ENCODE data around the gene MATR3. TPM values are rescaled to one million over a fixed set of nuclear protein-coding genes. Genes with fewer than 3 reads are reported as not detected.

MATR3 gene
- total RNA-seq, 6 experiments from 2014 or later: 117 to 179 (median 140) TPM

DNA sequence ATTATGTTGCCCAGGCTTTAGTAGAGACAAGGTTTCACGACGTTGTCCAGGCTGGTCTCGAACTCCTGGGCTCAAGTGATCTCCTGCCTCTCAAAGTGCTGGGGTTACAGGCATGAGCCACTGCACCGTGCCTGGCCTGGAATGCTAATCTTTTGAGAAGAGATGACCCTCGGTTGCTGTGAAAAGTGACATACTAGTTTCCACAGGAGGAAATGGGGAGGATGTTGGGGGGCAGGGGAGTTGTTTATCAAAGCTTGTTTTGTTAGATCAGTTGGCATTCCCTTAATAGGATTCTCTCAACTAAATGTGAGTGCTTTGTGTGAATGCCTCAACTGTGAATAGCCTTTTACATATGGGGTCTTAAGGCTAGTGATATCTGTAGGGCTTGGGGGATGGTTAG is 16.4 kb upstream of the MATR3 start:
- Mint-ChIP-seq H3K4me3 (peak overlapping the region; percentile 25; the same call in 1 of the 2 replicates), H3K27ac (peak overlapping the region; percentile 69)

DNA sequence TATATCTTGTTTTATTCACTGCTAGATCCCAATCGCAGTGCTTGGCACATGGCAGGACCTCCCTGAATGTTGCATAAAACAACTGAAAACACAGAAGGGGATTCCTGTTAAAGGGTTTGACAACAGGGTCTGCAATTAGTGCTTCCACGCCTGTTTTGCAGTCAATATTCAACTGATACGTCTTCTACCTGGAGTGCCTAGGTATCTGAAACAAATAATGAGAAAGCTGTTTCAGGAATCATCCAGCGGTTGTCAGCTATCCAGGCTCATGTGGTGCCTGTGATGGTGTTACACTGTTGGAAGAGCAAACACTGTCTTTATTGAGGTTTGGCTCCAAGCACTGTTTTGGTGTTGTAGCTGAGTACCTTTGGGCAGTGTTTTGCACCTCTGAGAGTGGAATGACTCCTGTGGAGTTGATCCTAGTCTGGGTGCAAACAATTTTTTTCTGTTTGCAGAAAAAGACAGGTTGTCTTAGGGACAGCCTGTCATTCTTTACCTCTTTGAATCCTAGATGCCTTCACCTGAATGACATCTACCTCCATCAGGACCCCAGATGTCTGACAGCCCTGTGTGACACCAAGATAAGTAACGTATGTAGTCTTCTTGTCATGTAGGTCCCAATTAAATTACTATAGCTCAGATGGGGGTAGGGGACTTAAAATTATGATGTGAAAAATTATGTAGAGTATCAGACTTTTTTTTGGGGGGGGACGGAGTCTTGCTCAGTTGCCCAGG is 14.8 kb upstream of the MATR3 start:
- peaks cover 61% of the 10 kb centered on the region for H3K36me3 Mint-ChIP-seq (ENCODE audit: low read depth)
- no peak overlapping the region for H3K27ac Mint-ChIP-seq
- H3K4me3 Mint-ChIP-seq: no peak overlapping the region
- H3K4me1 Mint-ChIP-seq (ENCODE audit: low read depth): peaks cover 59% of the 10 kb centered on the region
- H3K27me3 Mint-ChIP-seq (ENCODE audit: insufficient read depth): peaks cover 6% of the 10 kb centered on the region; the same call in 1 of the 2 replicates
- peaks cover 13% of the 10 kb centered on the region for H3K9me3 Mint-ChIP-seq
- TF ChIP-seq, protein P1, sequence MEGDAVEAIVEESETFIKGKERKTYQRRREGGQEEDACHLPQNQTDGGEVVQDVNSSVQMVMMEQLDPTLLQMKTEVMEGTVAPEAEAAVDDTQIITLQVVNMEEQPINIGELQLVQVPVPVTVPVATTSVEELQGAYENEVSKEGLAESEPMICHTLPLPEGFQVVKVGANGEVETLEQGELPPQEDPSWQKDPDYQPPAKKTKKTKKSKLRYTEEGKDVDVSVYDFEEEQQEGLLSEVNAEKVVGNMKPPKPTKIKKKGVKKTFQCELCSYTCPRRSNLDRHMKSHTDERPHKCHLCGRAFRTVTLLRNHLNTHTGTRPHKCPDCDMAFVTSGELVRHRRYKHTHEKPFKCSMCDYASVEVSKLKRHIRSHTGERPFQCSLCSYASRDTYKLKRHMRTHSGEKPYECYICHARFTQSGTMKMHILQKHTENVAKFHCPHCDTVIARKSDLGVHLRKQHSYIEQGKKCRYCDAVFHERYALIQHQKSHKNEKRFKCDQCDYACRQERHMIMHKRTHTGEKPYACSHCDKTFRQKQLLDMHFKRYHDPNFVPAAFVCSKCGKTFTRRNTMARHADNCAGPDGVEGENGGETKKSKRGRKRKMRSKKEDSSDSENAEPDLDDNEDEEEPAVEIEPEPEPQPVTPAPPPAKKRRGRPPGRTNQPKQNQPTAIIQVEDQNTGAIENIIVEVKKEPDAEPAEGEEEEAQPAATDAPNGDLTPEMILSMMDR (IDR thresholded peaks at IDR 0.05): no peak
- DNase-seq: no peak

More for the DNA sequence above, 16.4 kb upstream of the MATR3 start:
- Mint-ChIP-seq H3K4me1 (ENCODE audit: low read depth) (peaks cover 72% of the 10 kb centered on the region), H3K36me3 (ENCODE audit: low read depth) (peaks cover 48% of the 10 kb centered on the region), H3K9me3 (peaks cover 13% of the 10 kb centered on the region), H3K27me3 (ENCODE audit: insufficient read depth) (peaks cover 6% of the 10 kb centered on the region; the same call in 1 of the 2 replicates)
- TF ChIP-seq, protein P1 (IDR thresholded peaks at IDR 0.05): no peak
- DNase-seq: no peak

DNA sequence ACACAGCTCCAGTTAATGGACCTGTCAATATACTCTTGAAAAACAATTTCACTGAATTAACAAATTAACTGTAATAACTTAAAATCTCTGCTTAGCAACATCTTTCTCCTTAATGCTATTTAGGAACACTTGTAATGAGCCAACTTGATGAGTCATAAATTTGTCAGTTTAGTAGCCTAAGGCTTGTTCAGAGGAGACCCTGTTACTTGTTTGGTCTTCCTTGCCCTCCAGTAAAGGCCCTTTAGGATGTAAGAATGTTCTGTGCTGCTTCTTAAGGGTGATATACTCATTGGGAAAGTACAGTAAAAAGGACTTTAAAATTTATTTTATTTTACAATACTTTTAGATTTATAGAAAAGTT is 11.4 kb upstream of the MATR3 start:
- no peaks in the 10 kb centered on the region for H3K9me3 Mint-ChIP-seq
- no peaks in the 10 kb centered on the region for H3K27me3 Mint-ChIP-seq (ENCODE audit: insufficient read depth)
- no peak for DNase-seq
- TF ChIP-seq, protein P1 (IDR thresholded peaks at IDR 0.05): no peak
- H3K4me3 Mint-ChIP-seq: no peak overlapping the region
- peak overlapping the region; percentile 65 for H3K27ac Mint-ChIP-seq
- H3K4me1 Mint-ChIP-seq (ENCODE audit: low read depth): peaks cover 33% of the 10 kb centered on the region
- peaks cover 56% of the 10 kb centered on the region for H3K36me3 Mint-ChIP-seq (ENCODE audit: low read depth)

DNA sequence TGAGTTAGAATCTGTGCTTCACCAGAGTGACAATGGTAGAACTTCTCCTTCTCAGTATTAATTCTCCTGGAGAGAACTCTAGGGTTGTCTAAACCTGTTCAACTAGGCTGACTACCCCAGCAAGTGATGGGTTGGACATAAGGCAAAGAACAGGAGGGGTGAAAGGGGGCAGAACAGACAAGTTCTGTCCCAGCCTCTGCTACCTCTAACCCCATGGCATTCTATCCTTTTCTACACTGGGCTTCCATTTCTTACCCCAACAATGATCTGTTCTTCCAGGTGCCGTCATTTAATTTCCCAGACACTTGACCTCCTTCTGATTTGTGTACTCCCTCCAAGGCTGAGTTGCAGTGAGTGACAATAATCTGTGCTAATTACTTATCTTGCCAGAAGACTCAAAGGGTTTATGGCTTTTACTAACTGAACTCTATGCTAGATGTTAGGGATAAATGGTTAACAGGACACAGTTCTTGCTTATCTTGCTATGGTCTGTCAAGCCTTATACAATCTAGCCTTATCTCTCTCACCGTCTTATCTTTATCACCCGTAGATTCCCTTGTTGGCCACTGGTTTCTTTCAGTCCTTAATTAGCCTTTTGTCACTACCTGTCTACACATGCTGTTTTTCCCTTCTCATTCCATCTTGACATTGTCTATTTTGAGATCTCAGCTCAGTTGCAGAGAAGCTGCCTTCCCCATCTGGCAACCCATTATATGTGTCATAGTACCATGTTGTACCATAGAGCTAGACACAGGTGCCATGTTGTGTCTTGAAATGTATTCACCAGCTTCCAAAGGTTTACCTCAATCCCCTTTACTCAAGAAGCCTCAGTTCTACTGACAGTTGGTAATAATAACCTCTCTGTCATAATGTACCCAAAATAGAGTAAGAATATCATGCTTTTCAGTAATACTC is 10.0 kb upstream of the MATR3 start:
- peaks cover 31% of the 10 kb centered on the region for H3K4me1 Mint-ChIP-seq (ENCODE audit: low read depth)
- H3K4me3 Mint-ChIP-seq: no peak overlapping the region
- peaks cover 61% of the 10 kb centered on the region for H3K36me3 Mint-ChIP-seq (ENCODE audit: low read depth)
- H3K9me3 Mint-ChIP-seq: no peaks in the 10 kb centered on the region
- TF ChIP-seq, protein P1 (IDR thresholded peaks at IDR 0.05): no peak
- no peaks in the 10 kb centered on the region for H3K27me3 Mint-ChIP-seq (ENCODE audit: insufficient read depth)
- H3K27ac Mint-ChIP-seq: peak overlapping the region; percentile 38
- no peak for DNase-seq

DNA sequence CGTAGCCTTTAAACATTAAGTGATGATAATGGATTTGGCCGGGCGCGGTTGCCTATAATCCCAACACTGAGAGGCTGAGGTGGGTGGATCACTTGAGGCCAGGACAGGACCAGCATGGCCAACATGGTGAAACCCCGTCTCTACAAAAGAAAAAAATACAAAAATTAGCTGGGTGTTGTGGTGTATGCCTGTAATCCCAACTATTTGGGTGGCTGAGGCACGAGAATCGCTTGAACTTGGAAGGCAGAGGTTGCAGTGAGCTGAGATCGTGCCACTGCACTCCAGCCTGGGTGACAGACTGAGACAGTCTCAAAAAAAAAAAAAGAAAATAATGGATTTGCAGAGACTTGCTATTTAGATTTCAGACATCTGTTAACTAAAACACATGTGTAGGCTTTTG is 9.2 kb upstream of the MATR3 start:
- TF ChIP-seq, protein P1 (IDR thresholded peaks at IDR 0.05): no peak
- Mint-ChIP-seq H3K27me3 (ENCODE audit: insufficient read depth) (no peaks in the 10 kb centered on the region), H3K4me3 (no peak overlapping the region), H3K9me3 (no peaks in the 10 kb centered on the region), H3K4me1 (ENCODE audit: low read depth) (peaks cover 27% of the 10 kb centered on the region), H3K36me3 (ENCODE audit: low read depth) (peaks cover 55% of the 10 kb centered on the region), H3K27ac (no peak overlapping the region)
- no peak for DNase-seq

Measured in HFFc6 (cell line).